Measurements from ENCODE around the gene MCC. TPM values are rescaled to one million over a fixed set of nuclear protein-coding genes. Genes with fewer than 3 reads are reported as not detected.

The MCC gene
- 10.1 and 19.0 TPM in 2 replicates for total RNA-seq

GRCh38 chr5:113487781-113488644 lies at the start of gene MCC:
Gene MCC (minus strand): TSS chr5:113488453.
- peak; percentile 17 to 67 for DNase-seq (ENCODE audit: low read depth in 2 of 2)

GRCh38 chr5:113531481-113532159 lies 43.4 kb upstream of the MCC start:
- peak in 1 of 2 donors; percentile 19 for DNase-seq (ENCODE audit: low read depth in 2 of 2)

- DNase-seq (ENCODE audit: low read depth in 2 of 2), result no peak
Observed at GRCh38 chr5:113527746-113528145, 39.5 kb upstream of the MCC start.

GRCh38 chr5:113526421-113526820 lies 38.2 kb upstream of the MCC start:
- DNase-seq (ENCODE audit: low read depth in 2 of 2), result peak in 1 of 2 donors; percentile 47

- DNase-seq (ENCODE audit: low read depth in 2 of 2), result peak in 1 of 2 donors; percentile 38
Observed at GRCh38 chr5:113524927-113525326, 36.7 kb upstream of the MCC start.

- no peak for DNase-seq (ENCODE audit: low read depth in 2 of 2)
Observed at GRCh38 chr5:113523168-113523567, 34.9 kb upstream of the MCC start.

- no peak for DNase-seq (ENCODE audit: low read depth in 2 of 2)
Observed at GRCh38 chr5:113520899-113521298, 32.6 kb upstream of the MCC start.

- no peak for DNase-seq (ENCODE audit: low read depth in 2 of 2)
Observed at GRCh38 chr5:113520429-113520828, 32.2 kb upstream of the MCC start.

GRCh38 chr5:113519412-113519811 lies 31.2 kb upstream of the MCC start:
- no peak for DNase-seq (ENCODE audit: low read depth in 2 of 2)

- no peak for DNase-seq (ENCODE audit: low read depth in 2 of 2)
Observed at GRCh38 chr5:113518884-113519283, 30.6 kb upstream of the MCC start.

GRCh38 chr5:113514289-113514635 lies 26.0 kb upstream of the MCC start:
- peak in 1 of 2 donors; percentile 13 for DNase-seq (ENCODE audit: low read depth in 2 of 2)

GRCh38 chr5:113513384-113514288 lies 25.4 kb upstream of the MCC start, which contains the start of gene YTHDC2:
Gene YTHDC2 (plus strand): TSS chr5:113513694. CDS start chr5:113513896, 202 bp downstream.
- peak; percentile 64 to 88 for DNase-seq (ENCODE audit: low read depth in 2 of 2)

- DNase-seq (ENCODE audit: low read depth in 2 of 2), result no peak
Observed at GRCh38 chr5:113512341-113512740, 24.1 kb upstream of the MCC start.

- DNase-seq (ENCODE audit: low read depth in 2 of 2), result peak; percentile 47 to 71
Observed at GRCh38 chr5:113510836-113511451, 22.7 kb upstream of the MCC start.

- no peak for DNase-seq (ENCODE audit: low read depth in 2 of 2)
Observed at GRCh38 chr5:113508756-113509155, 20.5 kb upstream of the MCC start.

- no peak for DNase-seq (ENCODE audit: low read depth in 2 of 2)
Observed at GRCh38 chr5:113507601-113508000, 19.3 kb upstream of the MCC start.

- no peak for DNase-seq (ENCODE audit: low read depth in 2 of 2)
Observed at GRCh38 chr5:113505181-113505580, 16.9 kb upstream of the MCC start.

GRCh38 chr5:113503146-113503545 lies 14.9 kb upstream of the MCC start:
- no peak for DNase-seq (ENCODE audit: low read depth in 2 of 2)

GRCh38 chr5:113502073-113502472 lies 13.8 kb upstream of the MCC start:
- DNase-seq (ENCODE audit: low read depth in 2 of 2), result no peak

GRCh38 chr5:113495422-113495841 lies 7.2 kb upstream of the MCC start:
- peak in 1 of 2 donors; percentile 70 for DNase-seq (ENCODE audit: low read depth in 2 of 2)

GRCh38 chr5:113493446-113493845 lies 5.2 kb upstream of the MCC start:
- DNase-seq (ENCODE audit: low read depth in 2 of 2), result no peak
